SK-N-MC (cell line): Measurements from ENCODE around the gene ZNF441.

Source experiments
- EZH2 ChIP-seq: fragments of 200-600 bp; sonication (generic); IDR thresholded peaks from one replicate; pipeline ENCODE4 v1.6.1; 2017; ENCODE audit warnings: antibody characterized with exemption
- POLR2AphosphoS5 ChIP-seq: IDR thresholded peaks from 2 replicates; pipeline ENCODE4 v1.6.1; 2012; ENCODE audit warnings: mild to moderate bottlenecking, low read depth, low read length, borderline replicate concordance

GRCh38 chr19:11806354-11807098, 39.7 kb downstream of the ZNF441 start:
- TF ChIP-seq EZH2 = no peak
- TF ChIP-seq POLR2AphosphoS5 = no peak
